GM18511 (cell line): ENCODE data around the gene KCNJ10.

Experiments used
- ATAC-seq: cut with Tn5 transposase; IDR thresholded peaks from one replicate; pipeline ENCODE4 v1.9.1; 2021; ENCODE audit warnings: mild to moderate bottlenecking, moderate library complexity; ENCODE audit not compliant: unreplicated experiment

KCNJ10 gene

GRCh38 chr1:160099716-160100375 lies 29.9 kb upstream of the KCNJ10 start:
- ATAC-seq = no peak

GRCh38 chr1:160098852-160099561 lies 29.0 kb upstream of the KCNJ10 start:
- peak; percentile 76 for ATAC-seq

- peak; percentile 57 for ATAC-seq
These were observed 28.2 kb upstream of the KCNJ10 start, which contains the start of gene IGSF8 for GRCh38 chr1:160097911-160098851. Gene IGSF8, minus strand, starts transcription at chr1:160098619. Its CDS starts 147 bp downstream, at chr1:160098472.

GRCh38 chr1:160097151-160097910 lies 27.4 kb upstream of the KCNJ10 start:
- ATAC-seq = no peak

GRCh38 chr1:160096274-160097116 lies 26.5 kb upstream of the KCNJ10 start:
- no peak for ATAC-seq

- no peak for ATAC-seq
These were observed 25.6 kb upstream of the KCNJ10 start for GRCh38 chr1:160095382-160096105.

- ATAC-seq = no peak
These were observed 24.8 kb upstream of the KCNJ10 start for GRCh38 chr1:160094806-160095205.

GRCh38 chr1:160094291-160094625 lies 24.3 kb upstream of the KCNJ10 start:
- ATAC-seq = no peak

GRCh38 chr1:160093624-160094290 lies 23.8 kb upstream of the KCNJ10 start:
- no peak for ATAC-seq

GRCh38 chr1:160093069-160093395 lies 23.1 kb upstream of the KCNJ10 start:
- ATAC-seq = no peak

GRCh38 chr1:160092366-160093068 lies 22.6 kb upstream of the KCNJ10 start:
- ATAC-seq = no peak

GRCh38 chr1:160091666-160092223 lies 21.8 kb upstream of the KCNJ10 start:
- ATAC-seq = no peak

GRCh38 chr1:160090760-160091159 lies 20.8 kb upstream of the KCNJ10 start:
- ATAC-seq = no peak

- no peak for ATAC-seq
These were observed 19.9 kb upstream of the KCNJ10 start for GRCh38 chr1:160089883-160090282.

- no peak for ATAC-seq
These were observed 17.2 kb upstream of the KCNJ10 start for GRCh38 chr1:160087118-160087662.

- no peak for ATAC-seq
These were observed 16.5 kb upstream of the KCNJ10 start for GRCh38 chr1:160086456-160086892.

GRCh38 chr1:160085686-160086455 lies 15.9 kb upstream of the KCNJ10 start:
- no peak for ATAC-seq
